Measurements from ENCODE around the gene AIFM1. TPM values are rescaled to one million over a fixed set of nuclear protein-coding genes. Genes with fewer than 3 reads are reported as not detected.

The AIFM1 gene
- total RNA-seq, 1 donor from 2014 or later = 27.7 TPM

GRCh38 chrX:130171446-130172126 lies 5.9 kb upstream of the AIFM1 start, which contains the start of gene RAB33A:
RAB33A (plus strand) TSS chrX:130171962; CDS start chrX:130172063, 101 bp downstream.
- Mint-ChIP-seq H3K36me3 (ENCODE audit: unreplicated experiment) (no peaks in the 10 kb centered on the region), H3K27me3 (ENCODE audit: unreplicated experiment) (no peaks in the 10 kb centered on the region), H3K27ac (ENCODE audit: unreplicated experiment) (peak within 1 kb of the TSS; percentile 92), H3K9me3 (ENCODE audit: unreplicated experiment) (peaks cover 5% of the 10 kb centered on the region), H3K4me1 (ENCODE audit: unreplicated experiment) (peaks cover 33% of the 10 kb centered on the region), H3K4me3 (ENCODE audit: unreplicated experiment) (peak within 1 kb of the TSS; percentile 77)
- peak; percentile 84 for DNase-seq (ENCODE audit: extremely low spot score, unreplicated experiment)
- no peak for TF ChIP-seq CTCF (IDR thresholded peaks at IDR 0.05)

- DNase-seq (ENCODE audit: extremely low spot score, unreplicated experiment) = peak; percentile 76
- H3K27ac Mint-ChIP-seq (ENCODE audit: unreplicated experiment) = no peak overlapping the region
- peak overlapping the region; percentile 77 for H3K4me3 Mint-ChIP-seq (ENCODE audit: unreplicated experiment)
- H3K36me3 Mint-ChIP-seq (ENCODE audit: unreplicated experiment) = no peaks in the 10 kb centered on the region
- no peak for TF ChIP-seq CTCF (IDR thresholded peaks at IDR 0.05)
- H3K9me3 Mint-ChIP-seq (ENCODE audit: unreplicated experiment) = peaks cover 5% of the 10 kb centered on the region
- no peaks in the 10 kb centered on the region for H3K27me3 Mint-ChIP-seq (ENCODE audit: unreplicated experiment)
- peaks cover 34% of the 10 kb centered on the region for H3K4me1 Mint-ChIP-seq (ENCODE audit: unreplicated experiment)
These were observed 5.3 kb upstream of the AIFM1 start for GRCh38 chrX:130170752-130171445.

- H3K27ac Mint-ChIP-seq (ENCODE audit: unreplicated experiment) = no peak overlapping the region
- TF ChIP-seq CTCF (IDR thresholded peaks at IDR 0.05) = no peak
- peaks cover 5% of the 10 kb centered on the region for H3K9me3 Mint-ChIP-seq (ENCODE audit: unreplicated experiment)
These were observed 1.4 kb upstream of the AIFM1 start for GRCh38 chrX:130167040-130167439.

GRCh38 chrX:130166503-130166777 lies 799 bp upstream of the AIFM1 start:
- Mint-ChIP-seq H3K27me3 (ENCODE audit: unreplicated experiment) (no peaks in the 10 kb centered on the region), H3K9me3 (ENCODE audit: unreplicated experiment) (peaks cover 5% of the 10 kb centered on the region), H3K4me1 (ENCODE audit: unreplicated experiment) (peaks cover 21% of the 10 kb centered on the region), H3K36me3 (ENCODE audit: unreplicated experiment) (no peaks in the 10 kb centered on the region), H3K27ac (ENCODE audit: unreplicated experiment) (peak overlapping the region; percentile 98), H3K4me3 (ENCODE audit: unreplicated experiment) (peak overlapping the region; percentile 95)
- no peak for DNase-seq (ENCODE audit: extremely low spot score, unreplicated experiment)
- no peak for TF ChIP-seq CTCF (IDR thresholded peaks at IDR 0.05)

More at GRCh38 chrX:130167040-130167439, 1.4 kb upstream of the AIFM1 start:
- no peaks in the 10 kb centered on the region for H3K27me3 Mint-ChIP-seq (ENCODE audit: unreplicated experiment)
- H3K4me1 Mint-ChIP-seq (ENCODE audit: unreplicated experiment) = peaks cover 23% of the 10 kb centered on the region
- DNase-seq (ENCODE audit: extremely low spot score, unreplicated experiment) = no peak
- H3K36me3 Mint-ChIP-seq (ENCODE audit: unreplicated experiment) = no peaks in the 10 kb centered on the region
- H3K4me3 Mint-ChIP-seq (ENCODE audit: unreplicated experiment) = peak overlapping the region; percentile 95

- peaks cover 5% of the 10 kb centered on the region for H3K9me3 Mint-ChIP-seq (ENCODE audit: unreplicated experiment)
- H3K36me3 Mint-ChIP-seq (ENCODE audit: unreplicated experiment) = no peaks in the 10 kb centered on the region
- no peaks in the 10 kb centered on the region for H3K27me3 Mint-ChIP-seq (ENCODE audit: unreplicated experiment)
- H3K4me1 Mint-ChIP-seq (ENCODE audit: unreplicated experiment) = peaks cover 21% of the 10 kb centered on the region
- H3K27ac Mint-ChIP-seq (ENCODE audit: unreplicated experiment) = peak overlapping the region; percentile 98
- no peak for DNase-seq (ENCODE audit: extremely low spot score, unreplicated experiment)
- TF ChIP-seq CTCF (IDR thresholded peaks at IDR 0.05) = no peak
- peak overlapping the region; percentile 95 for H3K4me3 Mint-ChIP-seq (ENCODE audit: unreplicated experiment)
These were observed 399 bp downstream of the AIFM1 start for GRCh38 chrX:130165181-130165702.

All from osteocyte (in vitro differentiated cells).